Measurements from ENCODE around the gene MARCHF4. TPM values are rescaled to one million over a fixed set of nuclear protein-coding genes. Genes with fewer than 3 reads are reported as not detected.

MARCHF4 gene
- polyA plus RNA-seq, 1 donor (not counting 4 experiments of a cell fraction or from before 2014, with no cell fraction given): 5.3 TPM

DNA sequence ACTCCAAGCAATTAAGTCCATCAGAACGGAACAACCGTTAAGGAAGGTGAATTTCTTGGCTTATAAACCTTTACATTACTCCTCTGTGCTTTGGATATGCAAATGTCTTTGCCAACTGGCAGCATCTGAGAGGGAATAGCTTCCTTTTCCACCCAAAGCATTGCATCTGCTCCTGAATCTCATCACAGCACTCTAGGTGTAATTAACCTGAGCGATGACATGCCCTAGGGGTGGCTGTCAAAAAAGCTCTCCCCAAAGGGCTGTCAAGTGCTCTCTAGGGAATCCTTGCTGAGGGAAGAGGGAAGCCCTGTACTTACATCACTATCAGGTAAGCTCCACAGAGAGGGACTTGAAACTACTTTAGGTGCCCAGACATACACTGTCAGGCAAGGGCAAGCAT, 34.5 kb upstream of the MARCHF4 start:
- Histone ChIP-seq H3K27me3 (ENCODE audit: control insufficient read depth, extremely low read depth, insufficient read depth, low read length) (no peaks in the 10 kb centered on the region), H3K27ac (ENCODE audit: control insufficient read depth, insufficient read depth, low read length) (no peak overlapping the region), H3K4me3 (ENCODE audit: control insufficient read depth in 2 of 3, extremely low read depth in 1 of 3, insufficient read depth in 2 of 3, low read depth in 1 of 3, low read length in 3 of 3) (no peak overlapping the region), H2AFZ (ENCODE audit: control insufficient read depth, low read length) (no peak overlapping the region), H3K9me1 (ENCODE audit: control insufficient read depth, extremely low read depth, insufficient read depth, low read length) (no peaks in the 10 kb centered on the region), H3K4me2 (ENCODE audit: control insufficient read depth, extremely low read depth, insufficient read depth, low read depth, low read length) (no peak overlapping the region), H3K4me1 (ENCODE audit: control insufficient read depth, extremely low read depth, insufficient read depth, low read length) (no peaks in the 10 kb centered on the region), H3K79me2 (ENCODE audit: control insufficient read depth, insufficient read depth, low read length) (no peaks in the 10 kb centered on the region), H4K20me1 (ENCODE audit: control insufficient read depth, extremely low read depth, insufficient read depth, low read length) (no peaks in the 10 kb centered on the region), H3K9ac (ENCODE audit: control insufficient read depth, extremely low read depth, insufficient read depth, low read length) (no peak overlapping the region), H3K9me3 (ENCODE audit: control insufficient read depth, low read depth, low read length) (no peaks in the 10 kb centered on the region), H3K36me3 (ENCODE audit: control insufficient read depth in 2 of 2, extremely low read depth in 1 of 2, insufficient read depth in 2 of 2, low read length in 2 of 2) (no peaks in the 10 kb centered on the region)
- no peak for FAIRE-seq
- TF ChIP-seq, protein P1, sequence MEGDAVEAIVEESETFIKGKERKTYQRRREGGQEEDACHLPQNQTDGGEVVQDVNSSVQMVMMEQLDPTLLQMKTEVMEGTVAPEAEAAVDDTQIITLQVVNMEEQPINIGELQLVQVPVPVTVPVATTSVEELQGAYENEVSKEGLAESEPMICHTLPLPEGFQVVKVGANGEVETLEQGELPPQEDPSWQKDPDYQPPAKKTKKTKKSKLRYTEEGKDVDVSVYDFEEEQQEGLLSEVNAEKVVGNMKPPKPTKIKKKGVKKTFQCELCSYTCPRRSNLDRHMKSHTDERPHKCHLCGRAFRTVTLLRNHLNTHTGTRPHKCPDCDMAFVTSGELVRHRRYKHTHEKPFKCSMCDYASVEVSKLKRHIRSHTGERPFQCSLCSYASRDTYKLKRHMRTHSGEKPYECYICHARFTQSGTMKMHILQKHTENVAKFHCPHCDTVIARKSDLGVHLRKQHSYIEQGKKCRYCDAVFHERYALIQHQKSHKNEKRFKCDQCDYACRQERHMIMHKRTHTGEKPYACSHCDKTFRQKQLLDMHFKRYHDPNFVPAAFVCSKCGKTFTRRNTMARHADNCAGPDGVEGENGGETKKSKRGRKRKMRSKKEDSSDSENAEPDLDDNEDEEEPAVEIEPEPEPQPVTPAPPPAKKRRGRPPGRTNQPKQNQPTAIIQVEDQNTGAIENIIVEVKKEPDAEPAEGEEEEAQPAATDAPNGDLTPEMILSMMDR (optimal IDR thresholded peaks at IDR 0.05 in 1 of 3, IDR thresholded peaks at IDR 0.05 in 1 of 3, conservative IDR thresholded peaks at IDR 0.05 in 1 of 3; ENCODE audit: extremely low read depth in 1 of 3, insufficient read depth in 2 of 3, low read length in 3 of 3): no peak
- no peak for TF ChIP-seq EZH2 (IDR thresholded peaks at IDR 0.05; ENCODE audit: low read length)
- no peak for DNase-seq (ENCODE audit: low read depth, low spot score)
- dilution Hi-C loops (cut with MboI; ENCODE audit: extremely low pct_ligation_motif_present, low sequenced_read_pairs): no loop called here

DNA sequence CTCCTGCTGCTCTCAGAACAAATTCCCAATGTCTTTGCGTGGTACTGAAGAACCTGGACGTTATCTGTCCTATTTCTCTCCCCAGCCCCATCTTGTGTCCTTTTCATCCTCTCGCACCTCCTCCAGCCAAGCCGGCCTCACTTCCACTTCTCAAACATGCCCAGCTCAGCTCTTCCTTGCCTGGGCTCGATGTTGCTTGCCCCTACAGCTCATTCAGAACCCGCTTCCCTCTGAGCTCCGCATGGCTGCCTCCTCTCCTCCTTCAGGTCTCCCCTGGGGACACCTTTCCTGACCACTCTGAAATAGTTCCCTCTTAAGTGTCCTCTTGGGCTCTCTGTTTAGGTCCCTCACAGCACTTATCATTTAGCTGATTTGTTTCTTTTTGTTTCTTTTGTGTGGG, 33.3 kb upstream of the MARCHF4 start:
- H3K9me3 ChIP-seq (ENCODE audit: control insufficient read depth, low read depth, low read length): no peaks in the 10 kb centered on the region
- no peak overlapping the region for H3K9ac ChIP-seq (ENCODE audit: control insufficient read depth, extremely low read depth, insufficient read depth, low read length)
- no peak overlapping the region for H3K4me2 ChIP-seq (ENCODE audit: control insufficient read depth, extremely low read depth, insufficient read depth, low read depth, low read length)
- no peaks in the 10 kb centered on the region for H3K27me3 ChIP-seq (ENCODE audit: control insufficient read depth, extremely low read depth, insufficient read depth, low read length)
- FAIRE-seq (no peak), DNase-seq (ENCODE audit: low read depth, low spot score) (no peak)
- no peaks in the 10 kb centered on the region for H3K9me1 ChIP-seq (ENCODE audit: control insufficient read depth, extremely low read depth, insufficient read depth, low read length)
- peak overlapping the region; percentile 34 for H2AFZ ChIP-seq (ENCODE audit: control insufficient read depth, low read length)
- dilution Hi-C loops (cut with MboI; ENCODE audit: extremely low pct_ligation_motif_present, low sequenced_read_pairs): no loop called here
- no peaks in the 10 kb centered on the region for H3K79me2 ChIP-seq (ENCODE audit: control insufficient read depth, insufficient read depth, low read length)
- no peaks in the 10 kb centered on the region for H4K20me1 ChIP-seq (ENCODE audit: control insufficient read depth, extremely low read depth, insufficient read depth, low read length)
- H3K27ac ChIP-seq (ENCODE audit: control insufficient read depth, insufficient read depth, low read length): no peak overlapping the region
- H3K36me3 ChIP-seq (ENCODE audit: control insufficient read depth in 2 of 2, extremely low read depth in 1 of 2, insufficient read depth in 2 of 2, low read length in 2 of 2): no peaks in the 10 kb centered on the region
- TF ChIP-seq, protein P1 (optimal IDR thresholded peaks at IDR 0.05 in 1 of 3, IDR thresholded peaks at IDR 0.05 in 1 of 3, conservative IDR thresholded peaks at IDR 0.05 in 1 of 3; ENCODE audit: extremely low read depth in 1 of 3, insufficient read depth in 2 of 3, low read length in 3 of 3): no peak
- TF ChIP-seq EZH2 (IDR thresholded peaks at IDR 0.05; ENCODE audit: low read length): no peak
- H3K4me3 ChIP-seq (ENCODE audit: control insufficient read depth in 2 of 3, extremely low read depth in 1 of 3, insufficient read depth in 2 of 3, low read depth in 1 of 3, low read length in 3 of 3): no peak overlapping the region
- no peaks in the 10 kb centered on the region for H3K4me1 ChIP-seq (ENCODE audit: control insufficient read depth, extremely low read depth, insufficient read depth, low read length)
